Measurements from ENCODE around the gene PROSER1.
A peak's percentile ranks its signal among the peaks of the same experiment; 100 is the strongest.
"Not testable (repeated sequence)": the region's sequence is repeated elsewhere in the genome, so short reads cannot be mapped to it uniquely, and the experiment has no call there.

Gene PROSER1

DNA sequence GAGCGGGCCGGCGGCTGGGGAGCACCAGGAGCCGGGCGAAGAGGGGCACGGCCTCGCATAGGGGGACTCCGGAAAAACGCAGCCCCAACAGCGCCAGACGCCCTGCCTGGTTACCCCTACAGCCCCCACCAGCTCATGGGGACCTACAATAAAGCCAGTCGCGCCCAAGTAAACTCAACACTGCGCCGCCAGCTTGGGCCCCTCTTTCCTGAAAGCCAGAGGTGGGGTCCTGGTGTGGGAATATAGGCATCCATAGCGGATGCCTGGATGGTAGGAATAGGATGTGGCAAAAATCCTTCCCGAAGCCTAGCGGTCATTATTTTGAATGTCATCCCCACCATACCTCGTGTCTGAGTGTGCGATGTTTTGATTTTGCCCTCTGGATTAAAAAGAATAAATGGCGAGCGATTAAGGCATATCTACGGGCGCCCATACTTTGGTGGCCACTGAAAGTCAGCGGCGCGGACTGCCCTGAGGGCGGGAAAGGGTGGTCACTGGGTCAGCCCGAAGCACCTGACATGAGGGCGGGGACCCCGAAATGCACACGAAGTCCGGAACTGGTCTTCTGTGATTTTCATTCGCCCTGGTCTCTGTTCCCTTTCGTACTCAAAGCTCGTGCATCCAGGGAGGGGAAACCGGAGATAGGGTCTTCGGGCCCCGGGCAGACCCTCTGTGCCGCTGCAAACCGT is at the start of gene PROSER1, which contains the start of gene NHLRC3:
Gene PROSER1, minus strand, starts transcription at position 210 of the 689 bp plus-strand sequence. CDS start 847 bp downstream, outside the sequence.
Gene NHLRC3, plus strand, starts transcription at position 577 of the 689 bp plus-strand sequence. CDS start 184 bp downstream, outside the sequence.
- Histone ChIP-seq H3K9me3 (ENCODE audit: low read length) (no peaks in the 10 kb centered on the region), H2AFZ (ENCODE audit: low read depth, low read length) (peak within 1 kb of the TSS; percentile 90), H3K4me1 (ENCODE audit: insufficient read depth, low read length) (peaks cover 40% of the 10 kb centered on the region), H3K27me3 (ENCODE audit: insufficient read depth, low read length) (no peaks in the 10 kb centered on the region), H3K4me3 (ENCODE audit: low read length) (peak within 1 kb of the TSS; percentile 91), H3K36me3 (ENCODE audit: insufficient read depth, low read length) (peaks cover 7% of the 10 kb centered on the region)

DNA sequence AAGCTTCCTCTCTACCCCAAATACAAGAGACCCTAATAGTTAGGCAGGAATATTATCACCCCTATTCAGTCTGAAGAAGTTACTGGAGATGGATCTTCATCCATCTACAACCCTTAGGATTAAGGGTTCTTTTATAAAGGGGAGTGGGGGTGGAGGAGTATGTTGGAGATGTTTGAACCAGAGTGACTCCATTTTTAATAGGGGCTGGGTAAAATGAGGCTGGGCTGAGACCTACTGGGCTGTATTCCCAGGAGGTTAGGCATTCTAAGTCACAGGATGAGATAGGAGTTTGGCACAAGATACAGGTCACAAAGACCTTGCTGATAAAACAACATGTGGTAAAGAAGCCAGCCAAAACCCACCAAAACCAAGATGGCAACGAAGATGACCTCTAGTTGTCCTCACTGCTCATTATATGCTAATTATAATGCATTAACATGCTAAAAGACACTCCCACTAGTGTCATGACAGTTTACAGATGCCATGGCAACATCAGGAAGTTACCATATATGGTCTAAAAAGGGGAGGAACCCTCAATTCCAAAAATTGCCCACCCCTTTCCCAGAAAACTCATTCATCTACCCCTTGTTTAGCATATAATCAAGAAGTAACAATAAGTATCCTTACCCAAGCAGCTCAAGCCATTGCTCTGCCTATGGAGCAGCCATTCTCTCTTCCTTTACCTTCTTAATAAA is 48.5 kb upstream of the PROSER1 start:
- H3K9me3 ChIP-seq (ENCODE audit: low read length); H3K4me1 ChIP-seq (ENCODE audit: insufficient read depth, low read length); H3K36me3 ChIP-seq (ENCODE audit: insufficient read depth, low read length); H3K27me3 ChIP-seq (ENCODE audit: insufficient read depth, low read length); H3K4me3 ChIP-seq (ENCODE audit: low read length); H2AFZ ChIP-seq (ENCODE audit: low read depth, low read length): not testable (repeated sequence)

DNA sequence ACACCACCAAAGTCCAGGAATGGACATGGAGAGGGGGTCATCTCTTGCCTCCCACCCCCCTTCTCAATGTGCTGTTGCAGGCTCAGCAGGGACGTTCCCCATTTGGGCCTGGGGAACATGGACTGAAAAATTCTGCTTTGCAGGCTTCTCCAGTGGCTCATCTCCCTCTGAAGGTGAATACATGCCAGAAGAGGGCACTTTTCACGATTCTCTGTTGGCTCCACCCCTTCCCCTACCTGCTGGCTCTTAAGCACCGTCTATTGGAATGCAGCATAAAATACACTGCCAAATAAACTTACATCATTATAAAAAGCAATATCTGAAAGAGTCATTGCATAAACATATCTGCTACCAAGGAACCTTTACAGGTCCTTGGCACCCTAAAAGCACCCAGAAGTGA is 36.1 kb upstream of the PROSER1 start:
- Histone ChIP-seq H3K4me3 (ENCODE audit: low read length) (no peak overlapping the region), H3K27me3 (ENCODE audit: insufficient read depth, low read length) (no peaks in the 10 kb centered on the region), H3K9me3 (ENCODE audit: low read length) (no peaks in the 10 kb centered on the region), H2AFZ (ENCODE audit: low read depth, low read length) (no peak overlapping the region), H3K4me1 (ENCODE audit: insufficient read depth, low read length) (no peaks in the 10 kb centered on the region), H3K36me3 (ENCODE audit: insufficient read depth, low read length) (no peaks in the 10 kb centered on the region)

GRCh38 chr13:39072842-39073241 is 35.0 kb upstream of the PROSER1 start:
- no peaks in the 10 kb centered on the region for H3K27me3 ChIP-seq (ENCODE audit: insufficient read depth, low read length)
- H3K9me3 ChIP-seq (ENCODE audit: low read length), result no peaks in the 10 kb centered on the region
- no peaks in the 10 kb centered on the region for H3K36me3 ChIP-seq (ENCODE audit: insufficient read depth, low read length)
- no peaks in the 10 kb centered on the region for H3K4me1 ChIP-seq (ENCODE audit: insufficient read depth, low read length)
- H3K4me3 ChIP-seq (ENCODE audit: low read length), result no peak overlapping the region
- no peak overlapping the region for H2AFZ ChIP-seq (ENCODE audit: low read depth, low read length)

DNA sequence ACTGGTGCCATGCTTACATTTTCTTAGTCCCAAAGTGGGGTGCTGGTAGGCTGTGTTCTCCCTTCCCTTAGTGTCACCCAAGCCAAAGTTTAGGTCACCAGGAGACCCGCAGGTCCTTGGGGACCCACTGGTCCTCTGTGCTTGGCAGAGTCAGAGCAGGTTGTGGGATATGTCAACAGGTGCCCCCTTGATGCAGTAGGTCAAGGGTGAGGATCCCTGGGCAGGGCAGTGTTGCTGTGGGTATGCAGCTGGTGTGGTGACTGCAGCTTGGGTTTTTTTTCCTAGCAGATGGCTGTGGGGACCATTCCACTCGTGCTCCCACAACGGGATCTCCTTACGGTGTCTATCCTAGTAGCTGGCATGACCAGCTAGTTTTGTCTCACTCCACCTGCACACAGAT is 24.1 kb upstream of the PROSER1 start:
- H3K36me3 ChIP-seq (ENCODE audit: insufficient read depth, low read length), result no peaks in the 10 kb centered on the region
- H3K9me3 ChIP-seq (ENCODE audit: low read length), result peaks cover 3% of the 10 kb centered on the region
- H3K4me1 ChIP-seq (ENCODE audit: insufficient read depth, low read length), result no peaks in the 10 kb centered on the region
- H3K27me3 ChIP-seq (ENCODE audit: insufficient read depth, low read length), result no peaks in the 10 kb centered on the region
- no peak overlapping the region for H3K4me3 ChIP-seq (ENCODE audit: low read length)
- H2AFZ ChIP-seq (ENCODE audit: low read depth, low read length), result no peak overlapping the region

DNA sequence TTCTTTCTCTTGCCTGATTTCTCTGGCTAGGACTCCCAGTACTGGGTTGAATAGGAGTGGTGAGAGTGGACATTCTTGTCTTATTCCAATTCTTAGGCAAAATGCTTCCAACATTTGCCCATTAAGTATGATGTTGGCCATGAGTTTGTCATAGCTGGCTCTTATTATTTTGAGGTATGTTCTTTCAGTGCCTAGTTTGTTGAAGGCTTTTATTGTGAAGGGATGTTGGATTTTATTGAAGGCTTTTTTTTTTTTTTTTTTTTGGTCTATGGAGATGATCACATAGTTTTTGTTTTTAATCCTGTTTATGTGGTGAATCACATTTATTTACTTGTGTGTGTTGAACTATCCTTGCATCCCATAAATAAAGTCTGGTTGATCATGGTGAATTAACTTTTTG is 20.2 kb upstream of the PROSER1 start:
- Histone ChIP-seq H3K9me3 (ENCODE audit: low read length) (peaks cover 7% of the 10 kb centered on the region), H3K36me3 (ENCODE audit: insufficient read depth, low read length) (no peaks in the 10 kb centered on the region), H3K4me1 (ENCODE audit: insufficient read depth, low read length) (peaks cover 3% of the 10 kb centered on the region), H3K4me3 (ENCODE audit: low read length) (no peak overlapping the region), H2AFZ (ENCODE audit: low read depth, low read length) (no peak overlapping the region), H3K27me3 (ENCODE audit: insufficient read depth, low read length) (no peaks in the 10 kb centered on the region)

DNA sequence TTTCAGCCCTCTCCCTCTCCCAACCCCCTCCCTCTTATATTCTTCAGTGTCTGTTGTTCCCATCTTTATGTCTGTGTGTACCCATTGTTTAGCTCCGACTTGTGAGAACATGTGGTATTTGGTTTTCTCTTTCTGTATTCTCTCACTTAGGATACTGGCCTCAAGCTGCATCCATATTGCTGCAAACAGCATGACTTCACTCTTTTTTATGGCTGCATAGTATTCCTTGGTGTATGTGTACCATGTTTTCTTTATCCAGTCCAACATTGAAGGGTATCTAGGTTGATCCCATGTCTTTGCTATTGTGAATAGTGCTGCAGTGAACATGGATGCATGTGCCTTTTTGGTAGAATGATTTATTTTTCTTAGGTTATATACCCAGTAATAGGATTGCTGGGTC is 18.1 kb upstream of the PROSER1 start:
- H2AFZ ChIP-seq (ENCODE audit: low read depth, low read length), result no peak overlapping the region
- H3K9me3 ChIP-seq (ENCODE audit: low read length), result peaks cover 6% of the 10 kb centered on the region
- H3K27me3 ChIP-seq (ENCODE audit: insufficient read depth, low read length), result no peaks in the 10 kb centered on the region
- H3K4me1 ChIP-seq (ENCODE audit: insufficient read depth, low read length), result peaks cover 11% of the 10 kb centered on the region
- H3K4me3 ChIP-seq (ENCODE audit: low read length), result no peak overlapping the region
- no peaks in the 10 kb centered on the region for H3K36me3 ChIP-seq (ENCODE audit: insufficient read depth, low read length)

GRCh38 chr13:39054112-39054511 is 16.2 kb upstream of the PROSER1 start:
- Histone ChIP-seq H3K27me3 (ENCODE audit: insufficient read depth, low read length) (no peaks in the 10 kb centered on the region), H2AFZ (ENCODE audit: low read depth, low read length) (no peak overlapping the region), H3K4me1 (ENCODE audit: insufficient read depth, low read length) (peaks cover 11% of the 10 kb centered on the region), H3K9me3 (ENCODE audit: low read length) (peaks cover 6% of the 10 kb centered on the region), H3K36me3 (ENCODE audit: insufficient read depth, low read length) (peaks cover 4% of the 10 kb centered on the region), H3K4me3 (ENCODE audit: low read length) (no peak overlapping the region)

GRCh38 chr13:39052944-39053343 is 15.1 kb upstream of the PROSER1 start:
- Histone ChIP-seq H3K36me3 (ENCODE audit: insufficient read depth, low read length) (peaks cover 13% of the 10 kb centered on the region), H3K27me3 (ENCODE audit: insufficient read depth, low read length) (no peaks in the 10 kb centered on the region), H3K4me1 (ENCODE audit: insufficient read depth, low read length) (peaks cover 11% of the 10 kb centered on the region), H3K9me3 (ENCODE audit: low read length) (peaks cover 4% of the 10 kb centered on the region), H2AFZ (ENCODE audit: low read depth, low read length) (no peak overlapping the region), H3K4me3 (ENCODE audit: low read length) (no peak overlapping the region)

DNA sequence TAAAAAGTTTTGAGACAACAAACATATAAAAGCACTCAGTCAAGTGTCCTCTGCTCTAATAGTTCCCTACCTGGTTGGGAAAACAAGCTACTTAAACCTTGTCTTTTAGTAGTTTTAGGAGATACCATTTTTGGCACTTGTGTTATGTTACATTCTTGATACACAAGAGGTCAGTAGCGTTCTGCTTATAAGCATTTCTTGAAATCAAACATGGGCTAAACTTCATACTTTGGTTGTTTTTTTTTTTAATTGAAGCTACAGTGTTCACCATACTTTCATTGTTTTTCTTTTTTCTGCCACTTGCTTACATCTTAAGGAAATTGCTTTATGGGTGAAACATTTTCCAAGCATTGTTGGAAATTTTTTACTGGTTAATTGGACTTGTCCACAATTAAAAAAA is 13.3 kb upstream of the PROSER1 start:
- Histone ChIP-seq H3K4me3 (ENCODE audit: low read length) (no peak overlapping the region), H2AFZ (ENCODE audit: low read depth, low read length) (no peak overlapping the region), H3K9me3 (ENCODE audit: low read length) (peaks cover 4% of the 10 kb centered on the region), H3K4me1 (ENCODE audit: insufficient read depth, low read length) (peaks cover 11% of the 10 kb centered on the region), H3K27me3 (ENCODE audit: insufficient read depth, low read length) (no peaks in the 10 kb centered on the region), H3K36me3 (ENCODE audit: insufficient read depth, low read length) (peaks cover 13% of the 10 kb centered on the region)

- Histone ChIP-seq H3K4me1 (ENCODE audit: insufficient read depth, low read length) (peaks cover 11% of the 10 kb centered on the region), H3K27me3 (ENCODE audit: insufficient read depth, low read length) (no peaks in the 10 kb centered on the region), H3K36me3 (ENCODE audit: insufficient read depth, low read length) (peaks cover 26% of the 10 kb centered on the region), H3K9me3 (ENCODE audit: low read length) (no peaks in the 10 kb centered on the region), H3K4me3 (ENCODE audit: low read length) (no peak overlapping the region), H2AFZ (ENCODE audit: low read depth, low read length) (no peak overlapping the region)
Observed at GRCh38 chr13:39049274-39049673, 11.4 kb upstream of the PROSER1 start.

DNA sequence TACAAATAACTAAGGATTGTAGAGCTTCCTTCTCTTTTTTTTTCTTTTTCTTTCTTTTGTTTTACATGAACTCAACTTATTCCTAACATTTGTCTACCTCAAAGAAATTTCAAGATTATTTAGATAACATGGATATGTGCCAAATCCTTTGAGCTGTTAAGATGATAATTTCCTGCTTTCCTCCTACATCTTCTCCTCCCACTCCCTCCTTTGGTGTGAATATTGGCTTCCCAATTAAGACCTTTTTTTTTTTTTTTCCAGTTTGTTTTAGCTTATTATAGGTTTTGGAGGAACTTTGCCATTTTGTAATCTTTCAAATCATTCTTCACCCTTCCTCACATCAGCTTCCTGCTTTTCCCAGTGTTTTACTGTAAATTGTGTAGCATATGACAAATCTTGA is 10.9 kb upstream of the PROSER1 start:
- H3K9me3 ChIP-seq (ENCODE audit: low read length), result no peaks in the 10 kb centered on the region
- no peaks in the 10 kb centered on the region for H3K27me3 ChIP-seq (ENCODE audit: insufficient read depth, low read length)
- H2AFZ ChIP-seq (ENCODE audit: low read depth, low read length), result no peak overlapping the region
- H3K36me3 ChIP-seq (ENCODE audit: insufficient read depth, low read length), result peaks cover 30% of the 10 kb centered on the region
- no peak overlapping the region for H3K4me3 ChIP-seq (ENCODE audit: low read length)
- H3K4me1 ChIP-seq (ENCODE audit: insufficient read depth, low read length), result peaks cover 11% of the 10 kb centered on the region

- H3K36me3 ChIP-seq (ENCODE audit: insufficient read depth, low read length), result peaks cover 37% of the 10 kb centered on the region
- H3K4me1 ChIP-seq (ENCODE audit: insufficient read depth, low read length), result peaks cover 3% of the 10 kb centered on the region
- H2AFZ ChIP-seq (ENCODE audit: low read depth, low read length), result no peak overlapping the region
- no peaks in the 10 kb centered on the region for H3K9me3 ChIP-seq (ENCODE audit: low read length)
- no peaks in the 10 kb centered on the region for H3K27me3 ChIP-seq (ENCODE audit: insufficient read depth, low read length)
- H3K4me3 ChIP-seq (ENCODE audit: low read length), result no peak overlapping the region
Observed at GRCh38 chr13:39047560-39047959, 9.7 kb upstream of the PROSER1 start.

Data from neuron (in vitro differentiated cells).